ENCODE results near the gene OR2A5. TPM values are rescaled to one million over a fixed set of nuclear protein-coding genes. Genes with fewer than 3 reads are reported as not detected.
"Not testable (repeated sequence)": the region's sequence is repeated elsewhere in the genome, so short reads cannot be mapped to it uniquely, and the experiment has no call there.

Gene OR2A5
- polyA plus RNA-seq (2012; ENCODE audit: missing spikeins): not detected

GRCh38 chr7:144048648-144049047 is at the start of gene OR2A5:
TSS of gene OR2A5 (plus strand) at chr7:144048948. CDS start at chr7:144050402, 1,454 bp downstream.
- DNase-seq (ENCODE audit: insufficient read length) (no peak), FAIRE-seq (no peak)

GRCh38 chr7:144000020-144000419 is 48.7 kb upstream of the OR2A5 start, which contains the start of gene OR6B1:
TSS of gene OR6B1 (plus strand) at chr7:144000320. CDS start at chr7:144003997, 3,677 bp downstream.
- no peak for DNase-seq (ENCODE audit: insufficient read length)
- FAIRE-seq: no peak
- TF ChIP-seq TAF1 (IDR thresholded peaks at IDR 0.05; ENCODE audit: borderline replicate concordance, low read depth, low read length) (no peak), POLR2A (IDR thresholded peaks at IDR 0.05; ENCODE audit: low read depth, low read length) (no peak), POLR2AphosphoS5 (IDR thresholded peaks at IDR 0.05; ENCODE audit: low read depth, low read length) (no peak)

More at GRCh38 chr7:144048648-144049047, at the start of gene OR2A5:
- TF ChIP-seq POLR2A (IDR thresholded peaks at IDR 0.05; ENCODE audit: low read depth, low read length) (no peak), POLR2AphosphoS5 (IDR thresholded peaks at IDR 0.05; ENCODE audit: low read depth, low read length) (no peak), TAF1 (IDR thresholded peaks at IDR 0.05; ENCODE audit: borderline replicate concordance, low read depth, low read length) (no peak)

GRCh38 chr7:144001543-144001942 is 47.2 kb upstream of the OR2A5 start:
- FAIRE-seq (no peak), DNase-seq (ENCODE audit: insufficient read length) (no peak)
- TF ChIP-seq TAF1 (IDR thresholded peaks at IDR 0.05; ENCODE audit: borderline replicate concordance, low read depth, low read length) (no peak), POLR2AphosphoS5 (IDR thresholded peaks at IDR 0.05; ENCODE audit: low read depth, low read length) (no peak), POLR2A (IDR thresholded peaks at IDR 0.05; ENCODE audit: low read depth, low read length) (no peak)

GRCh38 chr7:144004703-144005102 is 44.0 kb upstream of the OR2A5 start:
- no peak for TF ChIP-seq POLR2AphosphoS5 (IDR thresholded peaks at IDR 0.05; ENCODE audit: low read depth, low read length)
- TF ChIP-seq TAF1 (IDR thresholded peaks at IDR 0.05; ENCODE audit: borderline replicate concordance, low read depth, low read length): no peak
- TF ChIP-seq POLR2A (IDR thresholded peaks at IDR 0.05; ENCODE audit: low read depth, low read length): no peak
- DNase-seq (ENCODE audit: insufficient read length): no peak
- FAIRE-seq: no peak

GRCh38 chr7:144006029-144006691 is 42.6 kb upstream of the OR2A5 start:
- DNase-seq (ENCODE audit: insufficient read length): no peak
- FAIRE-seq: no peak
- TF ChIP-seq TAF1 (IDR thresholded peaks at IDR 0.05; ENCODE audit: borderline replicate concordance, low read depth, low read length) (no peak), POLR2A (IDR thresholded peaks at IDR 0.05; ENCODE audit: low read depth, low read length) (no peak), POLR2AphosphoS5 (IDR thresholded peaks at IDR 0.05; ENCODE audit: low read depth, low read length) (no peak)

GRCh38 chr7:144006692-144007042 is 42.1 kb upstream of the OR2A5 start:
- FAIRE-seq: no peak
- DNase-seq (ENCODE audit: insufficient read length): no peak
- no peak for TF ChIP-seq TAF1 (IDR thresholded peaks at IDR 0.05; ENCODE audit: borderline replicate concordance, low read depth, low read length)
- no peak for TF ChIP-seq POLR2A (IDR thresholded peaks at IDR 0.05; ENCODE audit: low read depth, low read length)
- no peak for TF ChIP-seq POLR2AphosphoS5 (IDR thresholded peaks at IDR 0.05; ENCODE audit: low read depth, low read length)

- FAIRE-seq: no peak
- DNase-seq (ENCODE audit: insufficient read length): no peak
- TF ChIP-seq POLR2AphosphoS5 (IDR thresholded peaks at IDR 0.05; ENCODE audit: low read depth, low read length) (no peak), POLR2A (IDR thresholded peaks at IDR 0.05; ENCODE audit: low read depth, low read length) (no peak), TAF1 (IDR thresholded peaks at IDR 0.05; ENCODE audit: borderline replicate concordance, low read depth, low read length) (no peak)
These were observed 39.4 kb upstream of the OR2A5 start for GRCh38 chr7:144009361-144009760.

- not testable (repeated sequence) for FAIRE-seq
These were observed 38.7 kb upstream of the OR2A5 start for GRCh38 chr7:144010061-144010460.

GRCh38 chr7:144010821-144011220 is 37.9 kb upstream of the OR2A5 start:
- not testable (repeated sequence) for FAIRE-seq; DNase-seq (ENCODE audit: insufficient read length)

More at GRCh38 chr7:144010061-144010460, 38.7 kb upstream of the OR2A5 start:
- DNase-seq (ENCODE audit: insufficient read length): not testable (repeated sequence)

- TF ChIP-seq POLR2A (IDR thresholded peaks at IDR 0.05; ENCODE audit: low read depth, low read length) (no peak), POLR2AphosphoS5 (IDR thresholded peaks at IDR 0.05; ENCODE audit: low read depth, low read length) (no peak), TAF1 (IDR thresholded peaks at IDR 0.05; ENCODE audit: borderline replicate concordance, low read depth, low read length) (no peak)
- FAIRE-seq (no peak), DNase-seq (ENCODE audit: insufficient read length) (no peak)
These were observed 37.1 kb upstream of the OR2A5 start for GRCh38 chr7:144011458-144012230.

GRCh38 chr7:144018065-144018464 is 30.7 kb upstream of the OR2A5 start:
- TF ChIP-seq POLR2AphosphoS5 (IDR thresholded peaks at IDR 0.05; ENCODE audit: low read depth, low read length) (no peak), TAF1 (IDR thresholded peaks at IDR 0.05; ENCODE audit: borderline replicate concordance, low read depth, low read length) (no peak), POLR2A (IDR thresholded peaks at IDR 0.05; ENCODE audit: low read depth, low read length) (no peak)
- FAIRE-seq (no peak), DNase-seq (ENCODE audit: insufficient read length) (no peak)

- FAIRE-seq (no peak), DNase-seq (ENCODE audit: insufficient read length) (no peak)
- TF ChIP-seq TAF1 (IDR thresholded peaks at IDR 0.05; ENCODE audit: borderline replicate concordance, low read depth, low read length): no peak
- no peak for TF ChIP-seq POLR2AphosphoS5 (IDR thresholded peaks at IDR 0.05; ENCODE audit: low read depth, low read length)
- no peak for TF ChIP-seq POLR2A (IDR thresholded peaks at IDR 0.05; ENCODE audit: low read depth, low read length)
These were observed 29.3 kb upstream of the OR2A5 start for GRCh38 chr7:144019457-144019856.
